KMS-11 (cell line): Measurements from ENCODE around the gene ST8SIA3.

Experiments
- H2AFZ ChIP-seq: fragments of 200-600 bp; sonication (generic); 2 replicates; pipeline ENCODE4 v1.6.1; 2016; ENCODE audit warnings: antibody characterized with exemption, mixed run types, low read depth
- H3K27ac ChIP-seq: fragments of 200-600 bp; sonication (generic); 2 replicates; pipeline ENCODE4 v1.6.1; 2016; ENCODE audit warnings: mild to moderate bottlenecking, mixed run types
- H3K27me3 ChIP-seq: fragments of 200-600 bp; sonication (generic); 2 replicates; pipeline ENCODE4 v1.6.1; 2017; ENCODE audit warnings: mild to moderate bottlenecking, low read depth, mixed run types, moderate library complexity; ENCODE audit not compliant: insufficient read depth
- H3K36me3 ChIP-seq: fragments of 200-600 bp; sonication (generic); 2 replicates; pipeline ENCODE4 v1.6.1; 2017; ENCODE audit warnings: mild to moderate bottlenecking, mixed run types; ENCODE audit not compliant: insufficient read depth
- H3K4me1 ChIP-seq: fragments of 200-600 bp; sonication (generic); 2 replicates; pipeline ENCODE4 v1.6.1; 2016; ENCODE audit warnings: mild to moderate bottlenecking, low read depth, mixed run types; ENCODE audit not compliant: poor library complexity, severe bottlenecking
- H3K4me2 ChIP-seq: fragments of 200-600 bp; sonication (generic); 2 replicates; pipeline ENCODE4 v1.7.0; 2016; ENCODE audit warnings: mild to moderate bottlenecking, mixed run types
- H3K4me3 ChIP-seq: fragments of 200-600 bp; sonication (generic); IDR thresholded peaks from 2 replicates; pipeline ENCODE4 v1.6.1; 2017; ENCODE audit warnings: low read depth, low read length, mixed read lengths; ENCODE audit not compliant: insufficient read depth
- H3K79me2 ChIP-seq: fragments of 200-600 bp; sonication (generic); 2 replicates; pipeline ENCODE4 v1.6.1; 2016; ENCODE audit warnings: low read depth, mixed run types; ENCODE audit not compliant: insufficient read depth
- H3K9ac ChIP-seq: fragments of 200-600 bp; sonication (generic); 2 replicates; pipeline ENCODE4 v1.6.1; 2016; ENCODE audit warnings: mild to moderate bottlenecking, mixed run types
- H4K20me1 ChIP-seq: fragments of 200-600 bp; sonication (generic); 2 replicates; pipeline ENCODE4 v1.6.1; 2016; ENCODE audit warnings: mild to moderate bottlenecking, mixed run types; ENCODE audit not compliant: insufficient read depth
- CTCF ChIP-seq: fragments of 200-600 bp; sonication (generic); conservative IDR thresholded peaks from 2 replicates; pipeline ENCODE4 v1.6.1; 2017; ENCODE audit warnings: low read depth, mild to moderate bottlenecking, antibody characterized with exemption, low read length, moderate library complexity, mixed read lengths

The ST8SIA3 gene

DNA sequence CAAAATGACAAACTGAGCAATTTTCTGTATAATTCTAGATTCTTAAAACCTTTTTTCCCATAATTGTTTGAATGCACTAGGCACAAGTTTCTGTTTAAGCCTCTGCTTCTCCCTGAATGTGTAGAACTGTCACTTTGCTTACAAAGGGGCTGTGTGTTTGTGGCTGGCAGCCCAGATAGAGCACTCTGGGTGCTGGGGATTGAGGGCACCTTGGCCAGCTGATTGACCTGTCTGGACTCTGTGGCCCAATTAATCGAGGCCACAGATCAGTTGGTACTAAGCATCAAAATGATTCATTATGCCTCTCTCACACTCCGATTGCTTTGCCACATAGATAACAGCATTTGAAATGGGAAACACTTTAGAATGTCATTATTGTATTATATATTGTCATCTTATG, 12.1 kb downstream of the ST8SIA3 start:
- H3K9ac ChIP-seq = no peak overlapping the region
- H3K36me3 ChIP-seq = no peaks in the 10 kb centered on the region
- H2AFZ ChIP-seq = no peak overlapping the region
- no peaks in the 10 kb centered on the region for H3K27me3 ChIP-seq
- no peak overlapping the region for H3K4me3 ChIP-seq
- no peak overlapping the region for H3K4me2 ChIP-seq
- H3K79me2 ChIP-seq = no peaks in the 10 kb centered on the region
- H3K27ac ChIP-seq = no peak overlapping the region
- TF ChIP-seq CTCF = no peak
- H4K20me1 ChIP-seq = no peaks in the 10 kb centered on the region
- H3K4me1 ChIP-seq = no peaks in the 10 kb centered on the region

DNA sequence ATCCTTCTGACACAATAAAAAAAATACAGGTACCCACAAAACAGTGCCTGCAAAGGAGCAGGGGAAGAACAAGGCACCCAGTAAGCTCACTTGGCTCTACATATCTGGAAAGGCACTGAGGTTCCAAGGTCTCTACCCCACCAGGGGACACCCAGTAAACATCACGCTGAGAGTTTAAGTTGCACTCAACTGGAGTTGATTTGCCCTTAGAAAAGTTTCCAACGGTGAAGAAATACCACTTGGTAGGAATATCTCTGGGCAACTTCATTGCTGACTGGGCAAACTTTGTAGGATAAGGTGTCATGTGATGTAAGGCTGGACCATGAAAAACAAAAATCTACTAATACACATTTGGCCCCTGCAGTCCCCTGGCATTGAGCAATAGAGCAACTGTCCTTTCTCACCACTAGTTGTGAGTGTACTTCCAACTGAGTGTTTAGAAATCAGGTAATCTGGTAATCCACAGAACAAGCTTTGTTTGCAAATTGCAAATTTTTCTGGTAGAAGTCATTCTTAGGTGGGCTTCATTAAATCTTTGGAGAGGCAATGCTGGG, 14.2 kb downstream of the ST8SIA3 start:
- no peaks in the 10 kb centered on the region for H3K27me3 ChIP-seq
- H3K79me2 ChIP-seq = no peaks in the 10 kb centered on the region
- H4K20me1 ChIP-seq = no peaks in the 10 kb centered on the region
- H3K4me1 ChIP-seq = no peaks in the 10 kb centered on the region
- H3K4me3 ChIP-seq = no peak overlapping the region
- H3K27ac ChIP-seq = no peak overlapping the region
- H2AFZ ChIP-seq = no peak overlapping the region
- TF ChIP-seq CTCF = no peak
- H3K36me3 ChIP-seq = no peaks in the 10 kb centered on the region
- H3K4me2 ChIP-seq = no peak overlapping the region
- H3K9ac ChIP-seq = no peak overlapping the region

DNA sequence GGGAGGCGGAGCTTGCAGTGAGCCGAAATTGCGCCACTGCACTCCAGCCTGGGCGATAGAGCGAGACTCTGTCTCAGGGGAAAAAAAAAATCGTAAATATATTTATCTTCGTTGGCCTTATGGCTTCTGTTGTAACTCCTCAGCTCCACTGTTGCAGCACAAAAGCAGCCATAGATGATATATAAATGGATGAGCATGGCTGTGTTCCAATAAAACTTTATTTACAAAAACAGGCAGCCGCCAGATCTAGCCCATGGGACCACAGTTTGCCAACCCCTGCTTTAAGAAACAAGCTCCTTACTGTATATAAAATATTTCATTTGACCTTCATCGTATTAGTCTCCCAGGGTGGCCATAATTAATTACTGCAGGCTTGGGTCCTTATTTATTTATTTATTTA, 20.1 kb downstream of the ST8SIA3 start:
- Histone ChIP-seq H3K27me3 (no peaks in the 10 kb centered on the region), H3K36me3 (no peaks in the 10 kb centered on the region), H3K4me2 (no peak overlapping the region), H3K9ac (no peak overlapping the region), H2AFZ (no peak overlapping the region), H3K4me3 (no peak overlapping the region), H4K20me1 (no peaks in the 10 kb centered on the region), H3K79me2 (no peaks in the 10 kb centered on the region), H3K27ac (no peak overlapping the region), H3K4me1 (no peaks in the 10 kb centered on the region)
- no peak for TF ChIP-seq CTCF

DNA sequence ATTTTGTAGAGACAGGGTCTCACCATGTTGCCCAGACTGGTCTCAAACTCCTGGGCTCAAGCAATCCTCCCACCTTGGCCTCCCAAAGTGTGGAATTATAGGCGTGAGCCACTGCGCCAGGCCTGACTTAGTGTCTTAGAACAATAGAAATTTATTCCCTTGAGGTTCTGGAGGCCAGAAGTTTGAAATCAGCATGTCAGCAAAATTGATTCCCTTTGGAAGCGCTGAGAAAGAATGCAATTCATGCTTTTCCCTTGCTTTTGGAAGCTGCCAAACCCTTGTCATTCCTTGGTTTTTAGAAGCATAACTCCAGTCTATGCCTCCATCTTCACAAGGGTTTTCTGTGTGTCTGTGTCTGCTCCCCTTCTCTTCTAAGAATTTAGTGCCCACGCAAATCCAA, 20.7 kb downstream of the ST8SIA3 start:
- Histone ChIP-seq H3K27me3 (no peaks in the 10 kb centered on the region), H2AFZ (no peak overlapping the region), H3K27ac (no peak overlapping the region), H4K20me1 (no peaks in the 10 kb centered on the region), H3K36me3 (no peaks in the 10 kb centered on the region), H3K4me3 (no peak overlapping the region), H3K4me2 (no peak overlapping the region), H3K9ac (no peak overlapping the region), H3K79me2 (no peaks in the 10 kb centered on the region), H3K4me1 (no peaks in the 10 kb centered on the region)
- TF ChIP-seq CTCF = no peak
